ENCODE measurements around the gene BICRAL.

- TF ChIP-seq, protein P1, sequence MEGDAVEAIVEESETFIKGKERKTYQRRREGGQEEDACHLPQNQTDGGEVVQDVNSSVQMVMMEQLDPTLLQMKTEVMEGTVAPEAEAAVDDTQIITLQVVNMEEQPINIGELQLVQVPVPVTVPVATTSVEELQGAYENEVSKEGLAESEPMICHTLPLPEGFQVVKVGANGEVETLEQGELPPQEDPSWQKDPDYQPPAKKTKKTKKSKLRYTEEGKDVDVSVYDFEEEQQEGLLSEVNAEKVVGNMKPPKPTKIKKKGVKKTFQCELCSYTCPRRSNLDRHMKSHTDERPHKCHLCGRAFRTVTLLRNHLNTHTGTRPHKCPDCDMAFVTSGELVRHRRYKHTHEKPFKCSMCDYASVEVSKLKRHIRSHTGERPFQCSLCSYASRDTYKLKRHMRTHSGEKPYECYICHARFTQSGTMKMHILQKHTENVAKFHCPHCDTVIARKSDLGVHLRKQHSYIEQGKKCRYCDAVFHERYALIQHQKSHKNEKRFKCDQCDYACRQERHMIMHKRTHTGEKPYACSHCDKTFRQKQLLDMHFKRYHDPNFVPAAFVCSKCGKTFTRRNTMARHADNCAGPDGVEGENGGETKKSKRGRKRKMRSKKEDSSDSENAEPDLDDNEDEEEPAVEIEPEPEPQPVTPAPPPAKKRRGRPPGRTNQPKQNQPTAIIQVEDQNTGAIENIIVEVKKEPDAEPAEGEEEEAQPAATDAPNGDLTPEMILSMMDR (IDR thresholded peaks at IDR 0.05), result no peak
- TF ChIP-seq POLR2A (IDR thresholded peaks at IDR 0.05) (no peak), POLR2AphosphoS5 (IDR thresholded peaks at IDR 0.05) (no peak)
Measured at GRCh38 chr6:42851599-42851998, 69.7 kb downstream of the BICRAL start.

Measured in prostate gland (tissue), 2 donors.